Measurements from ENCODE around the gene ZDHHC14.
"Not testable (repeated sequence)": the region's sequence is repeated elsewhere in the genome, so short reads cannot be mapped to it uniquely, and the experiment has no call there.

ZDHHC14 gene

GRCh38 chr6:157557559-157557958 lies 176.6 kb downstream of the ZDHHC14 start:
- no peak for DNase-seq

- DNase-seq, result no peak
Observed at GRCh38 chr6:157558049-157558448, 177.1 kb downstream of the ZDHHC14 start.

- DNase-seq, result no peak
Observed at GRCh38 chr6:157558487-157559200, 177.7 kb downstream of the ZDHHC14 start.

GRCh38 chr6:157559201-157559756 lies 178.3 kb downstream of the ZDHHC14 start:
- DNase-seq, result no peak

GRCh38 chr6:157560063-157560462 lies 179.1 kb downstream of the ZDHHC14 start:
- DNase-seq, result not testable (repeated sequence)

GRCh38 chr6:157560691-157561413 lies 179.9 kb downstream of the ZDHHC14 start:
- DNase-seq, result no peak

GRCh38 chr6:157561414-157561790 lies 180.4 kb downstream of the ZDHHC14 start:
- DNase-seq, result no peak

- DNase-seq, result no peak
Observed at GRCh38 chr6:157561929-157562810, 181.2 kb downstream of the ZDHHC14 start.

GRCh38 chr6:157562997-157563396 lies 182.0 kb downstream of the ZDHHC14 start:
- DNase-seq, result no peak

- no peak for DNase-seq
Observed at GRCh38 chr6:157563611-157564284, 182.8 kb downstream of the ZDHHC14 start.

- no peak for DNase-seq
Observed at GRCh38 chr6:157568702-157569101, 187.7 kb downstream of the ZDHHC14 start.

- no peak for DNase-seq
Observed at GRCh38 chr6:157569543-157569942, 188.6 kb downstream of the ZDHHC14 start.

- no peak for DNase-seq
Observed at GRCh38 chr6:157570104-157570503, 189.1 kb downstream of the ZDHHC14 start.

- no peak for DNase-seq
Observed at GRCh38 chr6:157570752-157571151, 189.8 kb downstream of the ZDHHC14 start.

GRCh38 chr6:157571269-157571668 lies 190.3 kb downstream of the ZDHHC14 start:
- no peak for DNase-seq

- DNase-seq, result no peak
Observed at GRCh38 chr6:157571950-157572349, 191.0 kb downstream of the ZDHHC14 start.

- no peak for DNase-seq
Observed at GRCh38 chr6:157574851-157575424, 193.9 kb downstream of the ZDHHC14 start.

- no peak for DNase-seq
Observed at GRCh38 chr6:157575436-157576145, 194.6 kb downstream of the ZDHHC14 start.

- DNase-seq, result not testable (repeated sequence)
Observed at GRCh38 chr6:157576991-157577390, 196.0 kb downstream of the ZDHHC14 start.

GRCh38 chr6:157578527-157578926 lies 197.5 kb downstream of the ZDHHC14 start:
- not testable (repeated sequence) for DNase-seq

- DNase-seq, result no peak
Observed at GRCh38 chr6:157579467-157580031, 198.6 kb downstream of the ZDHHC14 start.

Data from stimulated activated CD4-positive, alpha-beta T cell treated with anti-CD3 and anti-CD28 coated beads, Interleukin-4, amount 100 ng/mL, for 4 hours (primary cell).